HG03460 (cell line): ENCODE data around the gene RPS15.

Experiments
- ATAC-seq: cut with Tn5 transposase; IDR thresholded peaks from one replicate; pipeline ENCODE4 v1.9.1; 2021; ENCODE audit not compliant: unreplicated experiment

RPS15 gene

GRCh38 chr19:1401889-1402217 is 36.3 kb upstream of the RPS15 start:
- no peak for ATAC-seq

DNA sequence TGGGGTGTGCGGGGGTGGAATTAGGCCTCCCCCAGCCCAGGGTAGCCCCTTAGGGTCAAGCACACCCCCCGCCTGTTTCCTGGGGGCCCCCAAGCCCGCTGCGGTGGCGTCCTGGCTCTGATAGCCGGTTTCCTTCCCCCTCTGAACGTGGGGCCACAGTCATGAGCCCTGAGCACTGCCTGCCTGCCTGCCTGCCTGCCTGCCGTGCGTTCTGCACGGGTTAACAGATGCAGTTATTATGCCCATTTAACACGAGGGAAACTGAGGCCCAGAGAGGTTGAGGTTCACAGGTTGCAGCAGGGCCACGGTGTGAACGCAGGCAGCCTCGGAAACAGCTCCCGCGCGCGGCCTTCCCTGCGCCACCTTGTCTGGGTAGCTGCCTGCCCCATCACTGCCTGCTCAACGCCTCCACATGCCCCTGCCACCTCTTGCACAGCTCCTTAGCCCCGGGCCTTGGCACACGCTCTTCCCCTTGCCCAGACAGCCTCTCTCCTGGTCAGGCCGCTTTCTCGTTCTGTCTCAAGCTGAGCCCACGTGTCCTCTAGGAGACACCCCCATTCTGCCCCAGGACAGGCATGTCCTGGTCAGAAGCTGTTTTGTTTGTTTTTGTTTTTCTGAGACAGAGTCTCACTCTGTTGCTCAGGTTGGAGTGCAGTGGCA is 35.7 kb upstream of the RPS15 start:
- ATAC-seq = no peak

GRCh38 chr19:1406774-1407527 is 31.2 kb upstream of the RPS15 start:
- ATAC-seq = peak; percentile 53

DNA sequence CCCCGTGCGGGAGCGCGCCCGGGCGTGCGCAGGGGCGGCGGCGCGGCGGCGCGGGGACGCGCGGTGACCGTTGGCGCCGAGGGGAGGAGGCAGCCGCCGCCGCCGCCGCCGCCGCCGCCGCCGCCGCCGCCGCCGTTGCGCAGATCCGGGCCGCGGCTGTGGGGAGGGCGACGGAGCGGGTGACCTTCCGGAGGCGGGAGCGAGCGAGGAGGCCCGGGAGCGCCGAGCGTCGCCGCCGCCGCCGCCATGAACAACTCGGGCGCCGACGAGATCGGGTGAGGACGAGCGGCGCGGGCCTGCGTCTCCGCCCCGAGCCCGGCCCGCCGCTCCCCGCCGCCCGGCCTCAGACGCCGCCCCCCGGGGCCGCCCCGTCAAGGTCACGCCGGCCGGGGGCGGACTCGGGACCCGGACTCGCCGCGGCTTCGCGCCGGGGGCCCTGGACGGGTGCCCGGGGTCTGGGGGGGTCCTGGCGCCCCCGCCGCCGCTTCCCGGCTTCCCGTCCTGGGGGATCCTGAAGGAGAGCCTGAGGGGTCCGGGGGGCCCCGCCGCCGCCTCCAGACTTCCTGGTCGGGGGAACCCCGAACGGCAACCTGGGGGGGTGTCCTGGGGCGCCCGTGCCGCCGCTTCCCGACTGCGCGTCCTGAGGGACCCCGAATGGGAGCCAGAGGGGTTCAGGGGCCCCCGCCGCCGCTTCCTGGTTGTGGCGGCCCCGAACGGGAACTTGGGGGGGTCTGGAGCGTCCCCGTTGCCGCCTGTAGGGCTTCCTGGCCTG is 30.5 kb upstream of the RPS15 start, which contains the start of gene DAZAP1:
TSS of gene DAZAP1 (plus strand) at position 59 of the 772 bp plus-strand sequence. CDS start at position 247, 188 bp downstream.
- ATAC-seq = peak; percentile 6

DNA sequence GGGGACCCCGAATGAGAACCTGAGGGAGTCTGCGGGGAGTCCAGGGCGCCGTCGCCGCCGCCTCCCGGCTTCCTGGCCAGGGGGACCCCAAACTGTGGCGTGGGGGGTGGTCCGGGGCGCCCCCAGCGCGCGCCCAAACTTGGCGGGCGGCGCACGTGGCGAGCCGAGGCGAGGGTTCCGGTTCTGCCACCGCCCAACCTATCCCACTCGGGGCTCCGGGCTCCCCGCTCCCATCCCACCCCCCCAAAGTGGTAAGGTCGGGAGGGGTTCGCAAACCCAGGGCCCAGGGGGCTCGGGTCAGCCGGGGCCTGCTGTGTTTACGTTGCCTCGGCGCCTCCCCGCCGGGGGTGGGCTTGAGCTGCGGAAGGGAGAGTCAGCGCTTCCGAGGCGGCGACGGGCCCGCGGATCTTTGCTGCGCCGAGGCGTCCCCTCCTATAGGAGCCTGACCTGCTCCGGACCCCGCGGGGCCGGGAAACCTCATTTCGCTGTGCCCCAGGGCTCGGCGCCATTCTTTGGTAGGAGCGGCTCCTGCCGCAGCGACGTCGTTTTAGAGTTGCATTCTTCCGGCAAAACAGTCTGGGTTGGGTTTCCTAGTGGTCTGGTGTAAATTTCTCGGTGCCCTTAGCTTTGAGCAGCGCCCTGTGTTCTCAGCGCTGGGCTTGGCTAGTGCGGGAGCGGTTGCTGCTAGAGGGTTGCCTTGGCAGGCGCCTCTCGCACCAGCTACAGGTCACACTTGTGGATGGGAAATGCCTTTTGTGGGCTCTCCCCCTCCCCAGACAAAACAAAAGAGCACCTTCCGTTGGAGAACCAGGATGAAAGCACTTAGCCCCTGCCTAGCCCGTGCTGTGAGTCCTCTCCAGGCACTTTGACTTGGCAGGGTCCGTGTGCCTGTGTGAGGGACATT is 29.6 kb upstream of the RPS15 start:
- peak; percentile 1 for ATAC-seq

GRCh38 chr19:1409204-1410005 is 28.8 kb upstream of the RPS15 start:
- no peak for ATAC-seq

- ATAC-seq = no peak
These were observed 27.9 kb upstream of the RPS15 start for GRCh38 chr19:1410136-1410786.

DNA sequence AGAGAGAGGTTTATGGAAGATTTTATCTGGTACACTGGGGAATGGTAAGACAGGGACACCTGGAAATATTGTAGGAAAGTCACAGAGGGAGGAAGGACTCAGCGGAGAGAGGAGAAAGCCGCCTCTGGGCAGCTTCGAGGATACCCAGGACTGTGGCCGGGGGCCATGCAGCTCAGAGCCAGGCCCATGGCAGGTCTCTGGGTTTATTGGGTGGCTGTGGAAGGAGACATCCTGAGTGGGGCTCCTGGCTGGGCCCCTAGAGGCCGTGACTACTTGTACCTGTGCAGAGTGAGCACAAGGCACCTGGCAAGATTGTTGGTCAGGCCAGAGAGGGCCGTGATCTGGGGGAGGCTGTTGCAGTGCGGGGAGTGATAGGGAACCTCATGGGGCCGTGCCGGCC is 27.4 kb upstream of the RPS15 start:
- ATAC-seq = no peak

DNA sequence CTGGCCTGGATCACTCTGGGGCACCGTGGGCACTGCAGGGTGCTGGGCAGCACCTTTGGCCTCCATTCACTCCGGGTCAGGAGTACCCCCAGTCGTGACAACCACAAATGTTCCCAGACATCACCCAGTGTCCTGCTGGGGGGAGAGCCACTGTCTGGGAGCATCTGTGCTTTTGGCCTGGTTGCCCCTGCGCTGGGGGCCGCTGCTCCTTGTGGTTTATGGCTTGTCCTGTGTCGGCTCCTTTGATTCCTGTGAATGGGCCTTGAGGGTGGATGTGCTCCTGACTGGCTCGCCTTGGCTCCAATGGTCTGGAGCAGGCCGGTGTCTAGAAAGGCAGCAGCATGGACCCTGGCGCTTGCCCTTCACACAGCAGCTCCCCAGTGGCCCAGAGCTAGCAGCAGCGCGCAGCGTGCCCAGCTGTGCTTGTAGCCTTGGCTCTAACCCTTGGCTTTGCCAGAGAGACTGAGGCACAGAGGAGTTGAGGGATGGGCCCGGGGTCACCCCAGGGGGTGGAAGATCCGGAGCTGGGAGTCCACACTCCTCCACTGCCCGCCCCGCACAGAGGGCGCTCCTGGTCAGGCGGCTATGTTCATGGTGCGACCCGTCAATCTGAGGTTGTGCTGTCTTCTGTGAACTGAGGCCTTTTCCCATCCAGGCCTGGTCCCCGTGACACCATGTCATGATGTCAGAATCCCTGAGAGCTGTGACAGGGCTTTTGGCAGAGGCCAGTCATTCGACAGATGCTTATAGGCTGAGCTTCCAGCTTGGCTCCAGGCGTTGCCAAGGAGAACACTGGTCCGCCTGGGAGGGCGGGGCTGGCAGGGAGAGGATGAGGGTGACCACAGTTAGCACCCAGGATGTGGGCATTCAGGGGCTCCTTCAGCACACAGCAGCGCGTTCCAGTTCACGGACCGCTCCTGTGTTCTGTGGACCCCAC is 26.7 kb upstream of the RPS15 start:
- ATAC-seq = no peak

- no peak for ATAC-seq
These were observed 25.8 kb upstream of the RPS15 start for GRCh38 chr19:1412323-1412923.

GRCh38 chr19:1412995-1413800 is 25.0 kb upstream of the RPS15 start:
- no peak for ATAC-seq

GRCh38 chr19:1416014-1416841 is 22.0 kb upstream of the RPS15 start:
- ATAC-seq = no peak

- no peak for ATAC-seq
These were observed 21.1 kb upstream of the RPS15 start for GRCh38 chr19:1417145-1417544.

GRCh38 chr19:1417681-1418495 is 20.3 kb upstream of the RPS15 start:
- ATAC-seq = no peak

DNA sequence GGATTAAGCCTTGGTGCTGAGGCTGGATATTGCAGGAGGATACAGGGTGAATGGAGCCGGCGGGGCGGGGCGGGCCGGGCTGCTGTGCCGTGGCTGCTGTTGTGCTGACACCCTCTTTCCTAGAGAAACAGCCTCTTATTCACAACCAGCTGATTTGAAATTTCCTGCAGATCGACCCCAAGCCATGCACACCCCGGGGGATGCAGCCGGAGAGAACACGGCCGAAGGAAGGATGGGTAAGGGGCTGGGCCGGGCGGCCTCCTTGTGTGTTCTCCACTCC is 19.8 kb upstream of the RPS15 start:
- ATAC-seq = no peak
